Esophagus muscularis mucosa (tissue), 4 donors: Measurements from ENCODE around the gene ELMO2. TPM values are rescaled to one million over a fixed set of nuclear protein-coding genes. Genes with fewer than 3 reads are reported as not detected.

Experiments used
- DNase-seq: peaks from one replicate; pipeline ENCODE4 v3.0.0-alpha.2; 2017; ENCODE audit errors: extremely low spot score
- H3K27ac ChIP-seq, 4 donors: fragments of 200-600 bp; sonication (generic); replicated peaks in 1 of 4; 1 replicate in 3 of 4; 2 replicates in 1 of 4; pipeline ENCODE4 v1.5.1; 2016 to 2019; ENCODE audit warnings: mild to moderate bottlenecking in 1 of 4
- H3K27me3 ChIP-seq, 4 donors: fragments of 200-600 bp; sonication (generic); one replicate each; pipeline versions ENCODE4 v1.5.1 to v1.6.0; 2016 to 2019
- H3K36me3 ChIP-seq, 4 donors: fragments of 200-600 bp; sonication (generic); one replicate each; pipeline ENCODE4 v1.5.1; 2016 to 2019
- H3K4me1 ChIP-seq, 4 donors: fragments of 200-600 bp; sonication (generic); one replicate each; pipeline ENCODE4 v1.5.1; 2016 to 2019
- H3K4me3 ChIP-seq, 4 donors: fragments of 200-600 bp; sonication (generic); 1 replicate in 2 of 4; 2 replicates in 2 of 4; pipeline ENCODE4 v1.5.1; 2016 to 2019; ENCODE audit warnings: mild to moderate bottlenecking in 4 of 4, moderate library complexity in 1 of 4
- H3K9me3 ChIP-seq, 4 donors: fragments of 200-600 bp; sonication (generic); 1 replicate in 3 of 4; 2 replicates in 1 of 4; pipeline ENCODE4 v1.5.1; 2016 to 2019
- EP300 ChIP-seq: sonication (generic); formaldehyde crosslinking; IDR thresholded peaks from one replicate; pipeline ENCODE4 v1.6.1; 2017; ENCODE audit warnings: antibody characterized with exemption
- POLR2A ChIP-seq: fragments of 450-650 bp; IDR thresholded peaks from one replicate; pipeline ENCODE4 v1.6.1; 2017; ENCODE audit warnings: antibody characterized with exemption, moderate library complexity, mild to moderate bottlenecking, low read depth
- POLR2AphosphoS5 ChIP-seq, 2 donors: sonication (generic); formaldehyde crosslinking; IDR thresholded peaks; one replicate each; pipeline ENCODE4 v1.6.1; 2017; ENCODE audit warnings: antibody characterized with exemption in 2 of 2
- WGBS: methylation state at CpG from one replicate; pipeline ENCODE4 v1.1.5; 2018; 5-methylcytosine and 5-hydroxymethylcytosine counted together
- intact Hi-C: fragments of 100-400 bp; cut with DNase I; formaldehyde crosslinking; loops from one replicate; pipeline ENCODE4 v1.15.1; 2023
- total RNA-seq, 4 donors: library from RNA; depleted of rRNA; stranded (reverse); fragments of >200 nt; gene quantifications; one replicate each; pipeline versions ENCODE4 v1.1.0 to v1.2.1, GENCODE V29; 2016
- TF ChIP-seq, protein P1 (sequence below), 3 experiments: fragments of 200-600 bp in 2 of 3; fragments of 450-650 bp in 1 of 3; sonication (generic) in 2 of 3; IDR thresholded peaks; one replicate each; pipeline ENCODE4 v1.5.1; 2017 to 2019; ENCODE audit warnings: antibody characterized with exemption in 3 of 3, mild to moderate bottlenecking in 2 of 3, moderate library complexity in 1 of 3

The ELMO2 gene
- total RNA-seq, 4 donors from 2014 or later: 35.3 to 61.4 (median 51.8) TPM

DNA sequence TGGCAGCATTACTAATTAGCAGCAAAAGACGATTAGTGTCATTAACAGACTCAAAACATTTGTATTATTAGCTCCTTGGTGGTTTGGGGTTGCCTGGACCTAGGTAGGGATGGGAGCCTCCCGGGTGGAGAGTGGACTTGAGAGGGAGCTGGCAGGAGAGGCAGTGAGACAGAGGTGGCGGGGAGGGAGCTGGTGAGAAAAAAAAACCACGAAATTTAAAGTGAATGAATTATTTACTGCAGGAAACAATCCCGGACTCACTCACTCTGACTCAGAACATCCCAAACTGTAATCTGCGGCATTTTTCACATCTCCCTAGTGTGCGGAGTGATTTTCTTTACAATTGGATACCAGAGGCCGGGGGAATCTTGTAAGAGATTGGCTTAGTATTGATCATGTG, 83.8 kb downstream of the ELMO2 start:
- WGBS: 63% methylated on average over 8 of the region's 8 CpGs
- no peak overlapping the region for H3K27ac ChIP-seq
- TF ChIP-seq, protein P1, sequence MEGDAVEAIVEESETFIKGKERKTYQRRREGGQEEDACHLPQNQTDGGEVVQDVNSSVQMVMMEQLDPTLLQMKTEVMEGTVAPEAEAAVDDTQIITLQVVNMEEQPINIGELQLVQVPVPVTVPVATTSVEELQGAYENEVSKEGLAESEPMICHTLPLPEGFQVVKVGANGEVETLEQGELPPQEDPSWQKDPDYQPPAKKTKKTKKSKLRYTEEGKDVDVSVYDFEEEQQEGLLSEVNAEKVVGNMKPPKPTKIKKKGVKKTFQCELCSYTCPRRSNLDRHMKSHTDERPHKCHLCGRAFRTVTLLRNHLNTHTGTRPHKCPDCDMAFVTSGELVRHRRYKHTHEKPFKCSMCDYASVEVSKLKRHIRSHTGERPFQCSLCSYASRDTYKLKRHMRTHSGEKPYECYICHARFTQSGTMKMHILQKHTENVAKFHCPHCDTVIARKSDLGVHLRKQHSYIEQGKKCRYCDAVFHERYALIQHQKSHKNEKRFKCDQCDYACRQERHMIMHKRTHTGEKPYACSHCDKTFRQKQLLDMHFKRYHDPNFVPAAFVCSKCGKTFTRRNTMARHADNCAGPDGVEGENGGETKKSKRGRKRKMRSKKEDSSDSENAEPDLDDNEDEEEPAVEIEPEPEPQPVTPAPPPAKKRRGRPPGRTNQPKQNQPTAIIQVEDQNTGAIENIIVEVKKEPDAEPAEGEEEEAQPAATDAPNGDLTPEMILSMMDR (IDR thresholded peaks at IDR 0.05): no peak
- no peak for TF ChIP-seq EP300
- TF ChIP-seq POLR2AphosphoS5 (IDR thresholded peaks at IDR 0.05): no peak
- TF ChIP-seq POLR2A: no peak
- no peaks in the 10 kb centered on the region for H3K36me3 ChIP-seq
- H3K9me3 ChIP-seq: no peaks in the 10 kb centered on the region
- H3K4me1 ChIP-seq: no peaks in the 10 kb centered on the region
- no peak overlapping the region for H3K4me3 ChIP-seq
- H3K27me3 ChIP-seq: peaks cover 0 to 98% (median 3%) of the 10 kb centered on the region in 4 donors
- no peak for DNase-seq
- intact Hi-C loops: no loop called here

DNA sequence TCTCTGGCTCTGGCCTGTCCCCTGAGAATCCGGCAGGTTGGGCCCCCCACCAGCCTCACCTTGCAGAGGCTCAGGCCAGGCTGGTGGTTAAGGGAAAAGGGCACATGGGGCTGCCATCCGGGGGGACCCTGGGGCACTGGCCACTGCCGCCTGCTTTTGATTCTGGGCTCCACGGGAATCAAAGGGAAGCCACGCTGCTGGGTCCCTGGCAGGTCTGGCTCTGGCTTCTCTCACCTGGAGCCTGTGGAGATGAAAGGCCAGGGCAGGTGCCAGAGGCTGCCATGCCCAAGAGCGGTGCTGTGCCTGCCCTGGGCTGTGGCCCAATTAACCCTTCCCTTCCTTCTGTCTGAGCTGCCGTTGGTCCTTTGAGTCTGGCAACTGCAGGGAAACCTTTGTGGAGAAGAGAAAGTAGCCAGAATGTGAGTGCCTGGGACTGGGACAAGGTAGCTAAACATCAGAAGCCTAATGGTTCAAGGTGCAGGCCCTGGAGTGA, 88.7 kb downstream of the ELMO2 start:
- Histone ChIP-seq H3K27me3 (peaks cover under 1 to 98% (median 38%) of the 10 kb centered on the region in 4 donors), H3K9me3 (no peaks in the 10 kb centered on the region), H3K4me3 (no peak overlapping the region), H3K27ac (no peak overlapping the region), H3K4me1 (peaks cover 0 to 3% (median 2%) of the 10 kb centered on the region in 4 donors), H3K36me3 (no peaks in the 10 kb centered on the region)
- DNase-seq: no peak
- intact Hi-C loops: no loop called here
- WGBS: 42% methylated on average over 7 of the region's 7 CpGs
- TF ChIP-seq POLR2A (no peak), EP300 (no peak), POLR2AphosphoS5 (IDR thresholded peaks at IDR 0.05) (no peak)
- TF ChIP-seq, protein P1 (IDR thresholded peaks at IDR 0.05): no peak

DNA sequence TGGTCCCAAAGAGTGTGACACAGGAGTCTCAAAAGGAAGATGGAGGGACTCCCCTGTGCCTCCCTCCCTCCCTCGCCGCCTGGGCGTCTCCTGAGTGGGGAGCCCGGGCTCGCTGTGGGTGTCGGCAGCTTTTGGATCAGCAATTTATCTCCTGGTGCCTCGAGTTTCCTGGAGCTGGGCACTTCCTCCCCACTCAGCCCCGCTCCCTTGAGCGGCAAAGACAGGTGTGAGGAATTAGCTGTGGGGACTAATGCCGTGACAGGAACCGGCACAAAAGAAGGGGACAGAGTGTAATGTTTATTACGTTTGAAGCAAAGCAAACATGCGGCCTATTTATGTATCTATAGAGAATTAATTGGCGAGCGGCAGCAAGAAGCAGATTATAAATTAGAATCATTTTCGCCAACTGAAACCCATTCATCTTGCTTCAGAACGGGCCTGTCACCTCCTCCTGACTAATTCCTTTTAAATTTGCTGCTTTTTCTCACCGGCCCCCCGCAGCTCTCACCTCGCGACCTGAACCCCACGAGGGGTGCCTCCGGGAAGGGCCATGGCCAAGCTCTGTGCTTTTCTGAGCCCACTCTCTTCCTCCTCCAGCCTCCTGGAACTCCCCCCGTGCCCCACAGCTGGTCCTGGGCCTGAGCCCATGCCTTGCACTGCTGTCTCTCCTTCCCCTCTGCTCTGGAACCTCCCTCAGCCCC, 89.3 kb downstream of the ELMO2 start:
- intact Hi-C loops: no loop called here
- DNase-seq: no peak
- peaks cover 5 to 99% (median 44%) of the 10 kb centered on the region in 4 donors for H3K27me3 ChIP-seq
- WGBS: 22% methylated on average over 24 of the region's 24 CpGs
- no peak overlapping the region for H3K4me3 ChIP-seq
- no peaks in the 10 kb centered on the region for H3K36me3 ChIP-seq
- TF ChIP-seq, protein P1 (IDR thresholded peaks at IDR 0.05): no peak
- no peak for TF ChIP-seq POLR2A
- TF ChIP-seq POLR2AphosphoS5 (IDR thresholded peaks at IDR 0.05): no peak
- no peak for TF ChIP-seq EP300
- peaks cover 4 to 9% (median 8%) of the 10 kb centered on the region in 4 donors for H3K4me1 ChIP-seq
- no peaks in the 10 kb centered on the region for H3K9me3 ChIP-seq
- H3K27ac ChIP-seq: no peak overlapping the region

Other genes with a start within 250 kb of the ELMO2 start
- under 1 TPM in 3 of 4 donors, not detected in 1; 0.17 to 0.69 (median 0.42) TPM for gene CDH22, start 98.1 kb downstream of the ELMO2 start, total RNA-seq
- 1 to 10 TPM in 1 of 4 donors, under 1 TPM in 3; 0.50 to 2.5 (median 0.95) TPM for gene ZNF334, start 106.9 kb upstream of the ELMO2 start, total RNA-seq
- gene OCSTAMP, start 144.0 kb upstream of the ELMO2 start, total RNA-seq: not detected
- gene SLC13A3, start 244.8 kb upstream of the ELMO2 start, total RNA-seq: under 1 TPM; 0.42 to 0.66 (median 0.61) TPM